GM18867 (cell line): ENCODE measurements around the gene DPYD.

Experiments used
- ATAC-seq: cut with Tn5 transposase; IDR thresholded peaks from one replicate; pipeline ENCODE4 v1.9.1; 2021; ENCODE audit warnings: mild to moderate bottlenecking, moderate library complexity; ENCODE audit not compliant: unreplicated experiment

Gene DPYD

GRCh38 chr1:97461782-97462181, 459.1 kb downstream of the DPYD start:
- ATAC-seq = peak; percentile 88

GRCh38 chr1:97457446-97458089, 463.3 kb downstream of the DPYD start:
- ATAC-seq = no peak

- ATAC-seq = no peak
Measured at GRCh38 chr1:97451944-97452343, 468.9 kb downstream of the DPYD start.

GRCh38 chr1:97451046-97451826, 469.6 kb downstream of the DPYD start:
- no peak for ATAC-seq

- ATAC-seq = no peak
Measured at GRCh38 chr1:97441966-97442365, 478.9 kb downstream of the DPYD start.

- ATAC-seq = no peak
Measured at GRCh38 chr1:97433824-97434177, 487.0 kb downstream of the DPYD start.

- ATAC-seq = no peak
Measured at GRCh38 chr1:97433094-97433823, 487.6 kb downstream of the DPYD start.

- ATAC-seq = no peak
Measured at GRCh38 chr1:97427371-97427770, 493.5 kb downstream of the DPYD start.

GRCh38 chr1:97424209-97424608, 496.6 kb downstream of the DPYD start:
- ATAC-seq = peak; percentile 65

GRCh38 chr1:97423403-97423802, 497.4 kb downstream of the DPYD start:
- ATAC-seq = no peak

- no peak for ATAC-seq
Measured at GRCh38 chr1:97417661-97418060, 503.2 kb downstream of the DPYD start.

GRCh38 chr1:97414682-97415312, 506.0 kb downstream of the DPYD start:
- no peak for ATAC-seq

GRCh38 chr1:97412737-97413136, 508.1 kb downstream of the DPYD start:
- ATAC-seq = no peak

GRCh38 chr1:97412166-97412565, 508.7 kb downstream of the DPYD start:
- ATAC-seq = no peak

- ATAC-seq = no peak
Measured at GRCh38 chr1:97396463-97396862, 524.4 kb downstream of the DPYD start.

GRCh38 chr1:97392701-97393100, 528.1 kb downstream of the DPYD start:
- no peak for ATAC-seq

- no peak for ATAC-seq
Measured at GRCh38 chr1:97385536-97386277, 535.1 kb downstream of the DPYD start.

- no peak for ATAC-seq
Measured at GRCh38 chr1:97384294-97384968, 536.4 kb downstream of the DPYD start.

- ATAC-seq = no peak
Measured at GRCh38 chr1:97383797-97384196, 537.0 kb downstream of the DPYD start.

- no peak for ATAC-seq
Measured at GRCh38 chr1:97382206-97382605, 538.6 kb downstream of the DPYD start.
